Transverse colon (tissue), 3 donors: ENCODE results near the gene GET3.

Source experiments
- CTCF ChIP-seq, 5 experiments: fragments of 200-600 bp in 3 of 5; fragments of 450-650 bp in 2 of 5; sonication (generic) in 3 of 5; IDR thresholded peaks; 1 replicate in 2 of 5; 2 replicates in 3 of 5; pipeline ENCODE4 v1.5.1; 2016 to 2017; ENCODE audit warnings: antibody characterized with exemption in 5 of 5, inconsistent platforms in 3 of 5, mild to moderate bottlenecking in 2 of 5, moderate library complexity in 1 of 5
- POLR2A ChIP-seq: fragments of 450-650 bp; IDR thresholded peaks from one replicate; pipeline ENCODE4 v1.6.1; 2016; ENCODE audit warnings: antibody characterized with exemption, mild to moderate bottlenecking, moderate library complexity

GRCh38 chr19:12774588-12775555 lies 37.6 kb downstream of the GET3 start, which contains the start of gene HOOK2:
- TF ChIP-seq CTCF (IDR thresholded peaks at IDR 0.05), result no peak
- TF ChIP-seq POLR2A, result peak; percentile 79
